ENCODE measurements around the gene IL20.

The IL20 gene

DNA sequence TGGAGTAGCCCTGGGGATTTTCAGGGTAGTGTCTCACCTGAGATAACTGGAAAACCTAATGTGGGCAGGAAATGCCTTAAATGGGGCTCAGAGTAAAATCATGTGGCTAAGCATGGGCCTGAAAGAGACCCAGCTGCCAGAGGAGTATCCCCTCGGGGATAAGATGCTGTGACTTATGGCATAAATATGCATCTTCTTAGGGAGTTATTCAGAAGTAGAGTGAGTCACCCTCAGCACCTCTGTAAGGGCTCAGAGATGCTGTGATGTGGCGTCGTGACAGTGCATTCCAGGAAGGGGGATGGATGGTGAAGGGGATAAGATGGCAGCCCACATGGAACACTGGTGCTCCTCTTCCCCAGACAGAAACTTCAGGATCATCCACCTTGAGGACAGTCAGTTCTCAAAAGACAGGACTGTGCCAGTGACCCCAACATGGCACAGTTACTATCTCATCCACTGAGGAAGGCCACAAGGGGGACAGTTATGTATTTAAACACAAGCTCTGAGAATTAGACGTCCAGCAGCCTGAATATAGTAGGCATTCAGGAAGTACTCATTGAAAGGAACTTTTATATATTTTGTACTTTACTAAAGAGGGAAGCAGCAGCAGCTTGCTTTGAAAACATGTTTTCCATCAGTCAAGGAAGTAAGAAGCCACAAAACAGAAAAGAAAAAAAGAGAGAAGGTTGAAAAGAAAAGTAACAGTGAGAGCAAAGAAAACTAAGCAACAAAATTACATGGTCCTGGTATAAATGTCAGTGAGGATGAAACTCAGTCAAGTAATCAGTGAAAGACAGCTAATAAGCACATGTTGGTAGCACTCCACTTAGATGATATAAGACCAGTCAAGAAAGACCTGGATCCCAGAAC, 40.1 kb downstream of the IL20 start:
- DNase-seq = no peak

DNA sequence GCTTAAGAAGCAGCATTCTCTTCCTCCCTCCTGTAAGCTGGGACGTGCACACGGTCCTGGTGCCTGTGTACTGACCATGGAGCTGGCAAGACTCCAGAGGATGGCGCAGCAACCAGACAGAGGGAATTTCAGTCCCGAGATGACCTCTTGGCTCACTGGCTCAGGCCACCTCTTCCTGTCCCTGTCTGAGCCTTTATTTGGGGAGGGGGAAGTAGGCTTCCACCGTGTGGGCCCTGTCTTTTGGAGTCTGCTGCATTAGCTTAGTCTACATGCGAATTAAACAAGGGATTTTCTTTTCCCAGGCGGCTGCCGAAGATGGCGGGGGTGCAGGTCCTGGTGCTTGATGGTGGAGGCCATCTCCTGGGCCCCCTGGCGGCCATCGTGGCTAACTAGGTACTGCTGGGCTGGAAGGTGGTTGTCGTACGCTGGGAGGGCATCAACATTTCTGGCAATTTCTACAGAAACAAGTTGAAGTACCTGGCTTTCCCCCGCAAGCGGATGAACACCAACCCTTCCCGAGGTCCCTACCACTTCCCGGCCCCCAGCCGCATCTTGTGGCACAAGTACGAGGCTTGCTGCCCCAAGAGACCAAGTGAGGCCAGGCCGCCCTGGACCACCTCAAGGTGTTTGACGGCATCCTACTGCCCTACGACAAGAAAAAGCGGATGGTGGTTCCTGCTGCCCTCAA, 42.0 kb downstream of the IL20 start:
- DNase-seq = no peak

DNA sequence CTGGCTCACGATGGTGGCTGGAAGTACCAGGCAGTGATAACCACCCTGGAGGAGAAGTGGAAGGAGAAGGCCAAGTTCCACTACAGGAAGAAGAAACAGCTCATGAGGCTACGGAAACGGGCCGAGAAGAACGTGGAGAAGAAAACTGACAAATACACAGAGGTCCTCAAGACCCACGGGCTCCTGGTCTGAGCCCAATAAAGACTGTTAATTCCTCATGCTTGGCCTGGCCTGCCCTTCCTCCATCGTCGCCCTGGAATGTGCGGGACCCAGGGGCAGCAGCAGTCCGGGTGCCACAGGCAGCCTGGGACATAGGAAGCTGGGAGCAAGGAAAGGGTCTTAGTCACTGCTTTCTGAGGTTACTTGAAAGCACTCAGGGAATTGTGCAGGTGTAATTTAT, 42.6 kb downstream of the IL20 start:
- DNase-seq = no peak

DNA sequence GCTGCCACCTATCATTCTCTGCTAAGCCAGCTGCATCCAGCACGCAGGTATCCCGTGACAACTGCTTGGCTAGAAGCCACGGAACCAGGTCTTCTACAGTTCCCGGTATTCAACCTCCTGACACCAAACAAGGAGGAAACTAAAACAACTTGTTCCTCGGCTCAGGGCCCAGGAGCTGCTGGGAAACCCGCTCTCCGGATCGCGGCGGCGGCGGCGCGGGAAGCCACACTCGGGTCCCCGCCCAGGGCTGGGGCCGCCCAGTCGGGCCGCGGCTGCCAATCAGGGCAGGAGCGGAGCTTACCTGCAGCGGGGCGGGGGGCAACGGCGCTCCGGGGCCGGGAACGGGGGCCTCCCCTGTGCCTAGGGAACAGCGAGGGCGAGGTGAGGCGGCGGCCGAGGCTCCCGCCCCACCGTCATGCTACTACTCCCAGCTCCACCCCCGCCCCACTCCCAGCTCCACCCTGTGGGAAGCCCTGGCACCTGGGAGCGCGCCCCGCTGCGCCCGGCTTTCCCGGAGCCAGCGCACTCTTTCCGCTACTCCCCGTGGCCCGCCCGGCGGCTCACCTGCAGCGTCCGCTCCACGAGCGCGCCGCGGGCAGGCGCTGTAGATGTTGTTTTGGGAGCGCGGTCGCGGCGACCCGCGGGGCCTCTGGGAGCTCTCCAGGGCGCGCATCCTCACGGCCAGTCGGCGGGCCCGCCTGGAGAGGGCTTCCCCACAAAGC, 43.9 kb downstream of the IL20 start:
- peak in 2 of 4 experiments; percentile 29 to 30 for DNase-seq

DNA sequence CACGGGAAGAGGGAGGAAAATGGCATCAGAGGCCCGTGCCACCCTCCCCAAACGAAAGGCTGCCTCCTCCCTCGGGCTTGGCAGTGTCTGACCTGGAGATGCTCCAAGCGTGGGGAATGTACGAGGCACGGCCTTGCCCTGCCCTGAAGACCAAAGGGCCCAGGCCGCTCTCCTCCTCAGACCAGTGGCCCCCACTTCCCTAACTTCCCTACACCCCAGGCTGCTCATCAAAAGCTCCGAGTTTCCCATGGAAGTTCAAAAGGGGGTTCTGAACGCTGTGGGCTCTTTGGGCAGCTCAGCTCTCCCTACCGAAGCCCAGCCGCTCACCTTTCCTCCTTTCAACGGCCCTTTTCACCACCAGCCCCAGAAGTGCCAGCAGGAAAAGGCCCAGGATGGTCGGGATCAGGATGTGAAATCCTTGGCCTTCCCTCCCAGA, 44.5 kb downstream of the IL20 start:
- DNase-seq = no peak

DNA sequence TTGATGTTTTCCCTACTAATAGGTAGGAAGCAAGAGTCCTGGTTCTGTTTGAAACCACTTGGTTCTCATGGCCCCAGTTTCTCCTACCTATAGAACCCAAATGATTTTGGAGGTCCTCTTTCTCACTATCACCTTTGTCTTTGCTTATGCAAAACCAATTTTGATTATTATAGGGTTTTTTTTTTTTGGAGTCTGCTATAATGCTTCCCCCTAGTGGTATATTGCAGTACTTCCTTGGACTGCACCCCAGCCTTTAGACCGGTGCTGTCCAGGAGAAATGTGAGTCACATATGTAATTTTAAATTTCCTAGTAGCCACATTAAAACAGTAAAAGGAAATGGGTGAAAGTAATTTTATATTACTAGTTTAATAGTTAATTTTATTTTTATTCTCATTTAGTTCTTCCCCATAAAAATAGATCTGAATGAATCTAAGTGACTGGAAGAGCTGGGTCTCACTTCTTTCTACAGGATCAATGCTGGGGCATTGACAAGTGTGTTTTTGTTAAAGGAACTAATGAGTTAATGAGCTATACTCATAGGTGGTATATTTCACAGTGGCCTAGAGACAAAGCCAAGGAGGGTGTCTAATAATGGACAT, 45.7 kb downstream of the IL20 start:
- DNase-seq = no peak

DNA sequence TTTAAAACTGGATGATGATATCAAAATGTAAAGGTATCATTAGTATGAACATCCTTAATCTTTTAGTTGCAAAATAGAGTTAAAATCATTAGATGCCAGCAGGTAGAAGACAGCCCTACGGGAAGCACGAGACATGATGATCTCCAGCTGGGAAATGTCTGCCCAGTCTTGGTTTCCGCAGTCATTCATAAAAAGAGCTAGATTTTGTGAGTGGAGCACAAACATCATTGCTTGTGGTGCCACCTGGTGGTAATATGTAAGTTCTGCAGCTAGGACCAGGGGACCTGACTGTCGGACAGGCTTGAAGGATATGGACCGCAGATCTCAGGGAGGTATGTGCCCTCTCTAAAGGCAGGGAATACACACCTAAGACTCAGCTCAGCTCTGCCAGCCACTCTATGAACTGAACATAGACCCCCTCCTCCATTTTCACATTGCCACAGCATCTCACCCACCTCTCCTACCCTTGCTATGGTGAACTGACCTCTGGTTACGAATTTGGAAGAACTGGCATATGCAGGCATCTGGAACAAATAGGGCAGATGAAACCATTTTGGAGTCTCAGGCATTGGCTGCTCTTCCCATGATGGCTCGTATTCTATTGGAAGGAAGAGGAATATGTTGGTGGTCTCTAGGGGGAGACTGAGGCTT, 47.1 kb downstream of the IL20 start:
- DNase-seq = peak in 3 of 4 experiments; percentile 13 to 34 (median 28)

DNA sequence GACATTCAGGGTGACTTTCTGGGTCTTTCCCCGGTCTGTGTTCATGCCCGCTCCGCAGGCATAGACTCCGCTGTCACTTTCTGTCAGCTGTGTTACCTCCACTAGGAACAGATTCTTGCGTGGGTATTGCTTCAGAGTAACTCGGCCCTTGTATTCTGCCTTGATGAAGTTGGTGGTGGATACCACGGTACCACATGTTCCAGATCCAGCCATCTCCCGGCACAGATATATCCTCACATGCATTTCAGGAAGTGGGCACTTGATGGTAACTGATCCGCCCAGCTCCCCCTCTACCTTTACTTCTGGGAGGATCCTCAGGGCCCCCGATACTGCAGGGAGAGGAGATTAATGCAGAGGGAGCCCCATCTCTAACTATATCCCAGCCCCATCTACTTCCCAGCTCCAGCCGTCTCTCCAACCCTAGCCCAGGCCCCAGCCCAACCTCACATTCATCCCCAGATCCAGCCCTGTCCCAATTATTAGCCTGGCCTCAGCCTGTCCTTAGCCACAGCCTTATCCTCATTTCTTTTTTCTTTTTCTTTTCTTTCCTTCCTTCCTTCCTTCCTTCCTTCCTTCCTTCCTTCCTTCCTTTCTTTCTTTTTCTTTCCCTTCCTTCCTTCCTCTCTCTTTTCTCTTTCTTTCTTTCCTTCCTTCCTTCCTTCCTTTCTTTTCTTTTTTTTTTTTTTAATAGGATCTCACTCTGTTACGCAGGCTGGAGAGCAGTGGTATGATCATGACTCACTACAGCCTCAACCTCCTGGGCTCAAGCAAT, 48.5 kb downstream of the IL20 start:
- DNase-seq = no peak

DNA sequence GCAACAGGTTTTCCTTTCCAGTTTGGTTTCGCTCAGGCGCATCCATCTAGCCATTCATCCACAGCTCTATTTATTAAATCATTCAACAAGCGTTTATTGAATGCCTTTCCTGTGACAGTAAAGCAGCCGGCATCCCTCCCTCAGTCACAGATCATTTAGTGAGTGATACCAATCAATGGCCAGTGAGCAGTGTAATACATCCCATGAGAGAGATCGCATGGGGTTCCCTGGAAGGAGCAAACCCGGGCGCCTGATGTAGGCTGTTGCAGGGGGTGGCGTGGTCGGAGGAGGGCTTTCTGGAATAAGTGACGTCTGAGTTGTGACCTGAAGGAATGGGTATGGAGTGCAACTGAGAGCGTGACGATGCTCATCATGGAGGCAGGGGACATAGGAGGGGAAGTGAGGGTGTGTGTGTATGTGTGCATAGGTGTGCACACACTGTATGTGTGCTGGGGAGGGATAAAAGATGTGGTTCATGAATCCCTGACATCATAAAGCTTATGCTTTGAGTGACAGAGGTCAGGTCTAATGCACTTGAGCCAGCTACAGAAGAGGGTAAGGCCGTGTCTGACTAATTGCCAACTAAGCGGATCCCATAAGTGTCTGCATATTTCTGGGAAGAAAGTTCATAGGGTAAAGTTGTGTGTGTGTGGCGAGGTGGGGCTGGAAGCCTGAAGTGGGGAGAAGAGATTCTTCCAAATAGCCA, 49.8 kb downstream of the IL20 start:
- no peak for DNase-seq

DNA sequence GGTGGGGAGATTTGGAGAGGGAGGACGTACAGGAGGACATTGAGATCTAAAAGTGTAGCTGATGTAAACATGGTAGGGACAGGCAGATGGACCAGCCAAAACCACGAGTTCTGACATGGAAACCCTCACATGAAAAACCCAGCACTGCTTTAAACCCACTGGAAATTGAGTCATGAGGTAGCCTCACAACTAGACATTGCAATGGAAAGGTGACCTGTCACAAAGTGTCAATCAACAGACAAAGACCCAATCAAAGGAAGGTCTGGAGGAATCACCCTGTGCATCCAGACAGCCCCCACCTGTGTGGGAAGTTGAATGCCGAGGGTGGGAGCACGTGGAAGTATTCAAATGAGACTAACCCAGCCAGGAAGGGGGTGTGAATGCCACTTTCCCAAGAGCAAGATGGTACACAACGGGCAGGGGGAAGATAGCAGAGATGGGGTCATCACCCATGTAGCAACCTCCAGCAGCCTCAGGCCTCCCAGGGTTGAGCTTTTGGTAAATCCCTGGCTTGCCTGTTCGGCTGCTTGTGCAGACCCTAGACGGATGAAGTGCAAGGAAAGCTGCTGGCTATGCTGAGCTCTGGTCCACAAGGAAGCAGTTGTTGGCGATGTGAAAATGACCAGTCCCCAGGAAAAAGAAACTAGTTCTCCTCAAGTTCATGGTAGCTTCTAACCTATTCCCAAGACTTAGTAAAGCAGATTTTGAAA, 50.7 kb downstream of the IL20 start:
- DNase-seq = no peak

DNA sequence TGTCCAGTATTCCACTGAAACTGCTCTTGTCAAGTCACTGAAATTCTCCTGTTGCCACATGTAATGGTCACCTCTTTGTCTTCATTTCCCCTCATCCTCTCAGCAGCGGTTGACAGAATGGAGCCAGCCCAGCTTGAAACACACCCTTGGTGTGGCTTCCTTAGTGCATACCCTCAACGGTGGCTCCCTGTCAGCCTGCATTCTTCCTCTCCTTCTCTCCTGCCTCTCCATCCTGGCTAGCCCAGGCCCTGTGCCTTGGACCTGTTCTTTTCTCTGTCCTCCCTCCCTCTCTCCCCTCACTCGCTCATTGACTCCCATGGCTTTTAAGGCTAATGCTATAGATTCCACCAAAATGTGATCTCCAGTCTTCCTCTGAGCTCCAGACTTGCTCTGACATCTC, 52.7 kb downstream of the IL20 start:
- DNase-seq = no peak
